Stimulated activated naive CD4-positive, alpha-beta T cell treated with Interleukin-2 at 50 U/mL for 16 hours (primary cell): ENCODE results near the gene AHNAK2.
"Not testable (repeated sequence)": the region's sequence is repeated elsewhere in the genome, so short reads cannot be mapped to it uniquely, and the experiment has no call there.

Source experiments
- DNase-seq: peaks from one replicate; lab custom pipeline; 2025; lab: John Stamatoyannopoulos, UW

Gene AHNAK2

GRCh38 chr14:104953896-104954656, 24.1 kb downstream of the AHNAK2 start:
- DNase-seq: no peak

DNA sequence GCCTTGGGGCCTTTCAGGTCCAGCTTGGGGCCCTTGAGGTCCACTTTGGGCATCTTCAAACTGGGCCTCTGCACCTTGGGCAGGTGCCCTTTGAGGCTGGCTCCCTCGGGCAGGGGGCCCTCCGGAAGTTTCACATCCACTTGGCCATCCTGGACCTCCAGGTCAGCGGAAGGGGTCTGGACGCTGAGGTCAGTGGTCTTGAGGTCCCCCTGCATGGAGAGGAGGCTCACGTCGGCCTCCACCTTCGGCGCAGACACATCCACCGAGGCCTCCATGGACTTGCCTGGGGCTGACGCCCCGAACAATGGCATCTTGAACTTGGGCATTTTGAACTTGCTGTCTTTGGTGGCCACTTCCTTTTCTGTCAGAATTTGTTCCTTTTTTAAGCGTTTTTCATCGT, 25.1 kb downstream of the AHNAK2 start:
- DNase-seq: no peak

DNA sequence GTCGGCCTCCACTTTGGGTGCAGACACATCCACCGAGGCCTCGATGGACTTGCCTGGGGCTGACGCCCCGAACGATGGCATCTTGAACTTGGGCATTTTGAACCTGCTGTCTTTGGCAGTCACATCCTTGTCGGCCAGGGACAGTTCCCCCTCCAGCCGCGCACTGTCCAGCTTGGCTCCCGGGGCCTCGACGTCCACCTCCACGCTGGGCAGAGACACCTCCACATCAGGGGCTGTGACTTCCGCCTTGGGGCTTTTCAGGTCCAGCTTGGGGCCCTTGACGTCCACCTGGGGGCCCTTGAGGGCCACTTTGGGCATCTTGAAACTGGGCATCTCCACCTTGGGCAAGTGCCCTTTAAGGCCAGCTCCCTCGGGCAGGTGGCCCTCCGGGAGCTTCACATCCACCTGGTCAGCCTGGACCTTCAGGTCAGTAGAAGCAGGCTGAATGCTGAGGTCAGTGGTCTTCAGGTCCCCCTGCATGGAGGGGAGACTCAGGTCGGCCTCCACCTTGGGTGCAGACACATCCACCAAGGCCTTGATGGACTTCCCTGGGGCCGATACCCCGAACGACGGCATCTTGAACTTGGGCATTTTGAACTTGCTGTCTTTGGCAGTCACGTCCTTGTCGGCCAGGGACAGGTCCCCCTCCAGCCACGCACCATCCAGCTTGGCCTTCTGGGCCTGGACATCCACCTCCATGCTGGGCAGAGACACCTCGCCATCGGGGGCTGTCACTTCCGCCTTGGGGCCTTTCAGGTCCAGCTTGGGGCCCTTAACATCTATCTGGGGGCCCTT, 26.1 kb downstream of the AHNAK2 start:
- DNase-seq: not testable (repeated sequence)

DNA sequence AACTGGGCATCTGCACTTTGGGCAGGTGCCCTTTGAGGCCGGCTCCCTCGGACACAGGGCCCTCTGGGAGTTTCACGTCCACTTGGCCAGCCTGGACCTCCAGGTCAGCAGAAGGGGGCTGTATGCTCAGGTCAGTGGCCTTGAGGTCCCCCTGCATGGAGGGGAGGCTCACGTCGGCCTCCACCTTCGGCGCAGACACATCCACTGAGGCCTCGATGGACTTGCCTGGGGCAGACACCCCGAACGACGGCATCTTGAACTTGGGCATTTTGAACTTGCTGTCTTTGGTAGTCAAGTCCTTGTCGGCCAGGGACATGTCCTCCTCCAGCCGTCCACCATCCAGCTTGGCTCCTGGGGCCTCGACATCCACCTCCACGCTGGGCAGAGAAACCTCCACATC, 27.5 kb downstream of the AHNAK2 start:
- not testable (repeated sequence) for DNase-seq

DNA sequence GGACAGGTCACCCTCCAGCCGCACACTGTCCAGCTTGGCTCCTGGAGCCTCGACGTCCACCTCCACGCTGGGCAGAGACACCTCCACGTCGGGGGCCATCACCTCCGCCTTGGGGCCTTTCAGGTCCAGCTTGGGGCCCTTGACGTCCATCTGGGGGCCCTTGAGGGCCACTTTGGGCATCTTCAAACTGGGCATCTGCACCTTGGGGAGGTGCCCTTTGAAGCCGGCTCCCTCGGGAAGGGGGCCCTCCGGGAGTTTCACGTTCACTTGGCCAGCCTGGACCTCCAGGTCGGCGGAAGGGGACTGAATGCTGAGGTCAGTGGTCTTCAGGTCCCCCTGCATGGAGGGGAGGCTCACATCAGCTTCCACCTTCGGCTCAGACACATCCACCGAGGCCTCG, 28.2 kb downstream of the AHNAK2 start:
- no peak for DNase-seq

- not testable (repeated sequence) for DNase-seq
Measured at GRCh38 chr14:104949406-104949955, 28.7 kb downstream of the AHNAK2 start.

DNA sequence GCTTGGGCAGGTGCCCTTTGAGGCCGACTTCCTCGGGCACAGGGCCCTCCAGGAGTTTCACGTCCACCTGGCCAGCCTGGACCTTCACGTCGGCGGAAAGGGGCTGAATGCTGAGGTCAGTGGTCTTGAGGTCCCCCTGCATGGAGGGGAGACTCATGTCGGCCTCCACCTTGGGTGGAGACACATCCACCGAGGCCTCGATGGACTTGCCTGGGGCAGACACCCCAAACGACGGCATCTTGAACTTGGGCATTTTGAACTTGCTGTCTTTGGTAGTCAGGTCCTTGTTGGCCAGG, 29.5 kb downstream of the AHNAK2 start:
- DNase-seq: no peak

GRCh38 chr14:104947881-104948735, 30.1 kb downstream of the AHNAK2 start:
- DNase-seq: not testable (repeated sequence)

DNA sequence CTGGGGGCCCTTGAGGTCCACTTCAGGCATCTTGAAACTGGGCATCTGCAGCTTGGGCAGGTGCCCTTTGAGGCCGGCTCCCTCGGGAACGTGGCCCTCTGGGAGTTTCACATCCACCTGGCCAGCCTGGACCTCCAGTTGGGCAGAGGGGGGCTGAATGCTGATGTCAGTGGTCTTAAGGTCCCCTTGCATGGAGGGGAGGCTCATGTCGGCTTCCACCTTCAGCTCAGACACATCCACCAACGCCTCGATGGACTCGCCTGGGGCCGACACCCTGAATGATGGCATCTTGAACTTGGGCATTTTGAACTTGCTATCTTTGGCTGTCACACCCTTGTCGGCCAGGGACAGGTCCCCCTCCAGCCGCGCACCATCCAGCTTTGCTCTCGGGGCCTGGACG, 31.0 kb downstream of the AHNAK2 start:
- DNase-seq: not testable (repeated sequence)

DNA sequence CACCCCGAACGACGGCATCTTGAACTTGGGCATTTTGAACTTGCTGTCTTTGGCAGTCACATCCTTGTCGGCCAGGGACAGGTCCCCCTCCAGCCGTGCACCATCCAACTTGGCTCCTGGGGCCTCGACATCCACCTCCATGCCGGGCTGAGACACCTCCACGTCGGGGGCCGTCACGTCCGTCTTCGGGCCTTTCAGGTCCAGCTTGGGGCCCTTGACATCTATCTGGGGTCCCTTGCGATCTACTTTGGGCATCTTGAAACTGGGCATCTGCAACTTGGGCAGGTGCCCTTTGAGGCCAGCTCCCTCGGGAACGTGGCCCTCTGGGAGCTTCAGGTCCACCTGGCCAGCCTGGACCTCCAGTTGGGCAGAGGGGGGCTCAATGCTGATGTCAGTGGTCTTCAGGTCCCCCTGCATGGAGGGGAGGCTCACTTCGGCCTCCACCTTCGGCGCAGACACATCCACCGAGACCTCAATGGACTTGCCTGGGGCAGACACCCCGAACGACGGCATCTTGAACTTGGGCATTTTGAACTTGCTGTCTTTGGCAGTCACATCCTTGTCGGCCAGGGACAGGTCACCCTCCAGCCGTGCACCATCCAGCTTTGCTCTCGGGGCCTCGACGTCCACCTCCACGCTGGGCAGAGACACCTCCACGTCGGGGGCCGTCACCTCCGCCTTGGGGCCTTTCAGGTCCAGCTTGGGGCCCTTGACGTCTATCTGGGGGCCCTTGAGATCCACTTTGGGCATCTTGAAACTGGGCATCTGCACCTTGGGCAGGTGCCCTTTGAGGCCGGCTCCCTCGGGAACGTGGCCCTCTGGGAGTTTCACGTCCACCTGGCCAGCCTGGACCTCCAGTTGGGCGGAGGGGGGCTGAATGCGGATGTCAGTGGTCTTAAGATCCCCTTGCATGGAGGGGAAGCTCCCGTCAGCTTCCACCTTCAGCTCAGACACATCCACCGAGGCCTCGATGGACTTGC, 31.9 kb downstream of the AHNAK2 start:
- not testable (repeated sequence) for DNase-seq

- DNase-seq: not testable (repeated sequence)
Measured at GRCh38 chr14:104945266-104945665, 32.9 kb downstream of the AHNAK2 start.

DNA sequence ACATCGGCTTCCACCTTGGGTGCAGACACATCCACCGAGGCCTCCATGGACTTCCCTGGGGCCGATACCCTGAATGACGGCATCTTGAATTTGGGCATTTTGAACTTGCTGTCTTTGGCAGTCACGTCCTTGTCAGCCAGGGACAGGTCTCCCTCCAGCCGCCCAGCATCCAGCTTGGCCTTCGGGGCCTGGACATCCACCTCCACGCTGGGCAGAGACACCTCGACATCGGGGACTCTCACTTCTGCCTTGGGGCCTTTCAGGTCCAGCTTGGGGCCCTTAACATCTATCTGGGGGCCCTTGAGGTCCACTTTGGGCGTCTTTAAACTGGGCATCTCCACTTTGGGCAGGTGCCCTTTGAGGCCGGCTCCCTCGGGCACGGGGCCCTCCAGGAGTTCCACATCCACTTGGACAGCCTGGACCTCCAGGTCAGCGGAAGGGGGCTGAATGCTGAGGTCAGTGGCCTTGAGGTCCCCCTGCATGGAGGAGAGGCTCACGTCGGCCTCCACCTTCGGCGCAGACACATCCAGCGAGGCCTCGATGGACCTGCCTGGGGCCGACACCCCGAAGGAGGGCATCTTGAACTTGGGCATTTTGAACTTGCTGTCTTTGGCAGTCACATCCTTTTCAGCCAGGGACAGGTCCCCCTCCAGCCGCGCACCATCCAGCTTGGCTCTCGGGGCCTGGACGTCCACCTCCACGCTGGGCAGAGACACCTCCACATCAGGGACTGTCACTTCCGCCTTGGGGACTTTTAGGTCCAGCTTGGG, 33.6 kb downstream of the AHNAK2 start:
- DNase-seq: not testable (repeated sequence)

GRCh38 chr14:104944016-104944308, 34.2 kb downstream of the AHNAK2 start:
- DNase-seq: not testable (repeated sequence)

GRCh38 chr14:104943216-104944015, 34.8 kb downstream of the AHNAK2 start:
- not testable (repeated sequence) for DNase-seq

DNA sequence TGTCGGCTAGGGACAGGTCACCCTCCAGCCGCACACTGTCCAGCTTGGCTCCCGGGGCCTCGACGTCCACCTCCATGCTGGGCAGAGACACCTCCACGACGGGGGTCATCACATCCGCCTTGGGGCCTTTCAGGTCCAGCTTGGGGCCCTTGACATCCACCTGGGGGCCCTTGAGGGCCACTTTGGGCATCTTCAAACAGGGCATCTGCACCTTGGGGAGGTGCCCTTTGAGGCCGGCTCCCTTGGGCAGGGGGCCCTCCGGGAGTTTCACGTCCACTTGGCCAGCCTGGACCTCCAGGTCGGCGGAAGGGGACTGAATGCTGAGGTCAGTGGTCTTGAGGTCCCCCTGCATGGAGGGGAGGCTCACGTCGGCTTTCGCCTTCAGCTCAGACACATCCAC, 35.6 kb downstream of the AHNAK2 start:
- no peak for DNase-seq

DNA sequence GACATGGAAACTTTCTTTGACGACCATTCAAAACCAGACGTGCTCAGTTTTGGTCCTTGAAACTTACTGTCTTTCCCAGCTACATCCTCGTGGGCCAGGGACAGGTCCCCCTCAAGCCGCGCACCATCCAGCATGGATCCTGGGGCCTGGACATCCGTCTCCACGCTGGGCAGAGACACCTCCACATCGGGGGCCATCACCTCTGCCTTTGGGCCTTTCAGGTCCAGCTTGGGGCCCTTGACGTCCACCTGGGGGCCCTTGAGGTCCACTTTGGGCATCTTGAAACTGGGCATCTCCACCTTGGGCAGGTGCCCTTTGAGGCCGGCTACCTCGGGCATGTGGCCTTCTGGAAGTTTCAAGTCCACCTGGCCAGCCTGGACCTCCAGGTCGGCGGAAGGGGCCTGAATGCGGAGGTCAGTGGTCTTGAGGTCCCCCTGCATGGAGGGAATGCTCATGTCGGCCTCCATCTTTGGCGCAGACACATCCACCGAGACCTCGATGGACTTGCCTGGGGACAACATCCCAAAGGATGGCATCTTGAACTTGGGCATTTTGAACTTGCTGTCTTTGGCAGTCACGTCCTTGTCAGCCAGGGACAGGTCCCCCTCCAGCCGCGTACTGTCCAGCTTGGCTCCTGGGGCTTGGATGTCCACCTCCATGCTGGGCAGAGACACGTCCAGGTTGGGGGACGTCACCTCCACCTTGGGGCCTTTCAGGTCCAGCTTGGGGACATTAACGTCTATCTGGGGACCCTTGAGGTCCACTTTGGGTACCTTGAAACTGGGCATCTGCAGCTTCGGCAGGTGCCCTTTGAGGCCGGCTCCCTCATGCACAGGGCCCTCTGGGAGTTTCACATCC, 36.4 kb downstream of the AHNAK2 start:
- no peak for DNase-seq

DNA sequence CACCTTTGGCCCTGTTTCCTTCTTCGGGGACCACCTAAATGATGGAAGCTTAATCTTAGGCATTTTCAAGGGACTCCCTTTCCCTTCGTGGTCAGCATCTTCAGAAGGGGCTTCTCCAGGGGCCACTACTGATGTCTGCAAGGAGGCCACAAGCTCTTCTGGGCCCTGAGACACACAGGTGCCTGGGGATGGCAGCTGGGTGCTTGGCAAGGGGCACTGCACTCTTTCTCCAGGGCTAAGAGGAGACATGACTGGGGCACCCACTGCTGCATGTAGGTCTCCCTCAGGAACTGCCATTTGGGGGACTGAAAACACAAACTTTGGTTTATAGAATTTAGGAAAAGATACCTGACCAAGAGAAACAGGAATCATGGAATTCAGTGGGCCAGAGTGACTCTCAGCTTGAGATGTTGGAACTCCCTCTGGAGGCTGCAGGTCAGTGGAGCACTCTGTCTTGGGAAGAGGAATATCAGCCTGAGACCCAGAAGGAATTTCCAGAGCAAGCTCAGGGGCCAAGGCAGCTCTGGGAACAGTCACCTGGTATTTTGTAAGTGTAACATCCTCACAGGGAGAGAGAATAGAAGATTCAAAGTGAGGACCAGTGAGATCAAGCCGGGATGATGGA, 37.5 kb downstream of the AHNAK2 start:
- no peak for DNase-seq
